HG03095 (cell line): ENCODE data around the gene CHMP1B.

ENCODE experiments used
- ATAC-seq: cut with Tn5 transposase; IDR thresholded peaks from one replicate; pipeline ENCODE4 v1.9.1; 2021; ENCODE audit warnings: moderate library complexity; ENCODE audit not compliant: unreplicated experiment

Gene CHMP1B

GRCh38 chr18:11851146-11851805 is at the start of gene CHMP1B:
Gene CHMP1B, plus strand, starts transcription at chr18:11851413. Its CDS starts 99 bp downstream, at chr18:11851512.
- ATAC-seq: peak; percentile 92

GRCh38 chr18:11801573-11801972 is 49.6 kb upstream of the CHMP1B start:
- no peak for ATAC-seq

- no peak for ATAC-seq
Observed at GRCh38 chr18:11802158-11802557, 49.1 kb upstream of the CHMP1B start.

GRCh38 chr18:11802586-11802985 is 48.6 kb upstream of the CHMP1B start:
- no peak for ATAC-seq

GRCh38 chr18:11807233-11807632 is 44.0 kb upstream of the CHMP1B start:
- ATAC-seq: no peak

GRCh38 chr18:11808001-11808855 is 43.0 kb upstream of the CHMP1B start:
- no peak for ATAC-seq

- ATAC-seq: no peak
Observed at GRCh38 chr18:11809895-11810294, 41.3 kb upstream of the CHMP1B start.

- no peak for ATAC-seq
Observed at GRCh38 chr18:11810379-11810778, 40.8 kb upstream of the CHMP1B start.

GRCh38 chr18:11811009-11811408 is 40.2 kb upstream of the CHMP1B start:
- ATAC-seq: no peak

- ATAC-seq: no peak
Observed at GRCh38 chr18:11817229-11817628, 34.0 kb upstream of the CHMP1B start.

- no peak for ATAC-seq
Observed at GRCh38 chr18:11818486-11819203, 32.6 kb upstream of the CHMP1B start.

- no peak for ATAC-seq
Observed at GRCh38 chr18:11819938-11820337, 31.3 kb upstream of the CHMP1B start.

GRCh38 chr18:11820697-11821096 is 30.5 kb upstream of the CHMP1B start:
- no peak for ATAC-seq

- ATAC-seq: no peak
Observed at GRCh38 chr18:11821208-11821607, 30.0 kb upstream of the CHMP1B start.

- no peak for ATAC-seq
Observed at GRCh38 chr18:11821643-11822237, 29.5 kb upstream of the CHMP1B start.

GRCh38 chr18:11823545-11823944 is 27.7 kb upstream of the CHMP1B start:
- no peak for ATAC-seq

- no peak for ATAC-seq
Observed at GRCh38 chr18:11826836-11827235, 24.4 kb upstream of the CHMP1B start.

GRCh38 chr18:11828786-11829432 is 22.3 kb upstream of the CHMP1B start:
- no peak for ATAC-seq

GRCh38 chr18:11830585-11830984 is 20.6 kb upstream of the CHMP1B start:
- no peak for ATAC-seq

GRCh38 chr18:11831921-11832320 is 19.3 kb upstream of the CHMP1B start:
- ATAC-seq: no peak

GRCh38 chr18:11834772-11835171 is 16.4 kb upstream of the CHMP1B start:
- no peak for ATAC-seq
